Measurements from ENCODE around the gene NBEA.

Gene NBEA

DNA sequence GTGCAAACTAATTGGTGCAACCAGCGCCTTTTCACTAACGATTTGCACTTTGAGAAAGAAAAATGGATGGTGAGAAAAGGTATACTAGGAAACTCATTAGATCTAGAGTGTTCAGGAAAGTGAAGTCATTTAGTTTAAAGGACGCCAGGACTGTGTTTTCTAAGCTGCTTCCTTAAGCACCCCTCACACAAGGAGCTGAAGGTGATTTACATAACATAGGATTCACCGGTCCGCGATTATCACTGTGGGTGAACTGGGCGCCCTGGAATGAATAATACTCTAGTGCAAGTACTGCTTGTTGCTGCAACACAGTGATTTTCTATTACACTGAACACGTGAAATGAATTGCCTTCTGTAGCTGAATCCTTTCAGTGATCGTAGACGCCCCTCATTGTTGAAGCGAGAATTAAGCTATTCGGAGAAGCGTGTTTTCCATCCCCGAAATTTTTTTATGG lies 537.0 kb downstream of the NBEA start:
- H3K4me3 Mint-ChIP-seq, result no peak overlapping the region

GRCh38 chr13:35479706-35480105 lies 537.6 kb downstream of the NBEA start:
- ATAC-seq, result no peak
- no peaks in the 10 kb centered on the region for H3K36me3 Mint-ChIP-seq
- no peak overlapping the region for H3K4me3 Mint-ChIP-seq
- H3K4me1 Mint-ChIP-seq, result peaks cover 14% of the 10 kb centered on the region
- no peak for DNase-seq (ENCODE audit: low spot score in 2 of 2)
- H3K27ac Mint-ChIP-seq, result no peak overlapping the region
- peaks cover 3% of the 10 kb centered on the region for H3K9me3 Mint-ChIP-seq

More for the DNA sequence above, 537.0 kb downstream of the NBEA start:
- Mint-ChIP-seq H3K27ac (no peak overlapping the region), H3K4me1 (peaks cover 14% of the 10 kb centered on the region), H3K9me3 (peaks cover 6% of the 10 kb centered on the region), H3K36me3 (no peaks in the 10 kb centered on the region)
- DNase-seq (ENCODE audit: low spot score in 2 of 2), result no peak
- no peak for ATAC-seq

DNA sequence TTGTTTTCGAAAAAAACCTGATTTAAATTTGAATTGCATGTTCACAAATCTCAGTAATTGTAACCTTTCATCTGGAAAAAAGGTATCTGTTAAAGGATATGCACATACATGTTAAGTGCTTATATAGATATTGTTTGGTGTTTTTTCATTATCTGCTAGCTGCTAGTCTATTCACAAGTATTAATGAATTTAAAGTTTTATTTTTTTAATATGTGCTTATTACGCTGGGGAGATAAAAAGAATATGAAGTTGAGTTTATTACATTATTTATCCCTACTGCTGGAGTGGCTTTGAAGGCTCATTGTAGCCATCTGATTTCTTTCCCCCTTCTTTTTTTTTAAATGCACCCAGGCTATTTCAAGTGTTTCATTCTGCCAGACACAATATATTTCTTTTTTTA lies 538.3 kb downstream of the NBEA start:
- Mint-ChIP-seq H3K27ac (no peak overlapping the region), H3K9me3 (peaks cover 3% of the 10 kb centered on the region), H3K4me3 (no peak overlapping the region), H3K36me3 (no peaks in the 10 kb centered on the region), H3K4me1 (peaks cover 14% of the 10 kb centered on the region)
- ATAC-seq (no peak), DNase-seq (ENCODE audit: low spot score in 2 of 2) (no peak)

DNA sequence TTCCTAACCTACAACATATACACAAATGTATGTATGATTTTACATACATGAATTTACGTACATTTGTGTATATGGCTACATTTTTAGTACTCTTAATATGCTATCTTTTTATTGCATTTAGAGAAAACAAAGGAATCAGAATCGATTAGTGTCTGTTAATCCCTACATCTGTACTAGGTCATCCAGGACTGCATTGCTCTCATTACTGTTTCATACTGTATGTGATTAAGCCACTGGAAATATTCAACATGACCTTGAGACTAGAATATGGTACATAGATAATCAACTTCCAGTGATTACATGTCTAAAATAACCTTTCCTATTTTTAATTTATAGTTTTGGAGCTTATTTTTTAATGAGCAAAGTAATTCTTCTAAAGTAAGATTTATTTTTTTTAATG lies 539.7 kb downstream of the NBEA start:
- Mint-ChIP-seq H3K36me3 (no peaks in the 10 kb centered on the region), H3K9me3 (peaks cover 3% of the 10 kb centered on the region), H3K4me3 (no peak overlapping the region), H3K4me1 (no peaks in the 10 kb centered on the region), H3K27ac (no peak overlapping the region)
- ATAC-seq (no peak), DNase-seq (ENCODE audit: low spot score in 2 of 2) (no peak)

DNA sequence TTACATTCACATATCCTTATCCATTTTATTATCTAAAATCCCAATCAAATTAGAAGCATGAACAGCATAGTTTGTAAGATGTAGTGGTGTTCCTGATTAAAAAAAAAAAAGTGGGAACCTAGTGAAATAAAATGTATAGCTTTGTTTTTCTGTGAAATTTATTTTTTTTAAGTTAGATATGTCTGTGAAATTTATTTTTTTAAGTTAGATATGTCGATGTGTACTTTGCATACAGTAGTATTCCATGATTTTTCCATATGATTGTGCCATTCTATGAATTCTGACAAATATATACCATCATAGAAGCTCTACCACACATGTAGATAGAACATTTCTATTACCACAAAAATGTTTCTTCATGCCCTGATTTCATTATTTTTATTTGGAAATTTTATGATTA lies 540.5 kb downstream of the NBEA start:
- ATAC-seq, result no peak
- no peaks in the 10 kb centered on the region for H3K4me1 Mint-ChIP-seq
- H3K9me3 Mint-ChIP-seq, result peaks cover 3% of the 10 kb centered on the region
- no peak overlapping the region for H3K27ac Mint-ChIP-seq
- no peaks in the 10 kb centered on the region for H3K36me3 Mint-ChIP-seq
- H3K4me3 Mint-ChIP-seq, result no peak overlapping the region
- DNase-seq (ENCODE audit: low spot score in 2 of 2), result no peak

- no peak overlapping the region for H3K4me3 Mint-ChIP-seq
- no peaks in the 10 kb centered on the region for H3K36me3 Mint-ChIP-seq
- no peak overlapping the region for H3K27ac Mint-ChIP-seq
- ATAC-seq, result no peak
- peaks cover 3% of the 10 kb centered on the region for H3K9me3 Mint-ChIP-seq
- no peaks in the 10 kb centered on the region for H3K4me1 Mint-ChIP-seq
- DNase-seq (ENCODE audit: low spot score in 2 of 2), result no peak
Observed at GRCh38 chr13:35483761-35484160, 541.7 kb downstream of the NBEA start.

- H3K4me1 Mint-ChIP-seq, result no peaks in the 10 kb centered on the region
- no peak overlapping the region for H3K4me3 Mint-ChIP-seq
- no peak overlapping the region for H3K27ac Mint-ChIP-seq
- no peaks in the 10 kb centered on the region for H3K36me3 Mint-ChIP-seq
- DNase-seq (ENCODE audit: low spot score in 2 of 2), result no peak
- H3K9me3 Mint-ChIP-seq, result peaks cover 3% of the 10 kb centered on the region
- no peak for ATAC-seq
Observed at GRCh38 chr13:35484384-35484783, 542.3 kb downstream of the NBEA start.

GRCh38 chr13:35485424-35485823 lies 543.4 kb downstream of the NBEA start:
- H3K4me1 Mint-ChIP-seq, result no peaks in the 10 kb centered on the region
- no peaks in the 10 kb centered on the region for H3K36me3 Mint-ChIP-seq
- H3K4me3 Mint-ChIP-seq, result no peak overlapping the region
- H3K9me3 Mint-ChIP-seq, result peaks cover under 1% of the 10 kb centered on the region
- no peak for ATAC-seq
- no peak for DNase-seq (ENCODE audit: low spot score in 2 of 2)
- no peak overlapping the region for H3K27ac Mint-ChIP-seq

GRCh38 chr13:35489050-35489449 lies 547.0 kb downstream of the NBEA start:
- Mint-ChIP-seq H3K9me3 (peaks cover 16% of the 10 kb centered on the region), H3K36me3 (no peaks in the 10 kb centered on the region), H3K4me1 (no peaks in the 10 kb centered on the region), H3K27ac (no peak overlapping the region), H3K4me3 (no peak overlapping the region)
- no peak for DNase-seq (ENCODE audit: low spot score in 2 of 2)
- ATAC-seq, result no peak

DNA sequence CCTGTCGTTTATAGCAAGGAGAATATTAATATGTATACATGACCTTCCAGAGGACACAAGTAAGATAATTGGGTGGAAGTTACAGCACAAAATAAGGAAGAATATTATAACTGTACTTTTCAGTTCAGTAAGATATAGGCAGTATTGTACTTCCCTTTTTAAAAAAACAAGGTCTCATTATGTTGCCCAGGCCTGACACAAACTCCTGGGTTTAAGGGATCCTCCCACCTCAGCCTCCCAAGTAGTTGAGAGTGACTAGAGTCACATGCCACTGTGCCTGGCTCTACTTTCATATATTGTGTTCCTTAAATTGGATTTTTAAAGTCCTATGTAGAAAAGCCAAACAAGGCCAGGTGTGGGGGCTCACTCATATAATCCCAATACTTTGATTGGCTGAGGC lies 553.9 kb downstream of the NBEA start:
- no peak overlapping the region for H3K4me3 Mint-ChIP-seq
- DNase-seq (ENCODE audit: low spot score in 2 of 2), result no peak
- H3K9me3 Mint-ChIP-seq, result peaks cover 29% of the 10 kb centered on the region
- H3K36me3 Mint-ChIP-seq, result no peaks in the 10 kb centered on the region
- H3K27ac Mint-ChIP-seq, result no peak overlapping the region
- H3K4me1 Mint-ChIP-seq, result no peaks in the 10 kb centered on the region
- no peak for ATAC-seq

- Mint-ChIP-seq H3K9me3 (peaks cover 22% of the 10 kb centered on the region), H3K36me3 (no peaks in the 10 kb centered on the region), H3K27ac (no peak overlapping the region), H3K4me1 (no peaks in the 10 kb centered on the region), H3K4me3 (no peak overlapping the region)
- ATAC-seq, result no peak
- DNase-seq (ENCODE audit: low spot score in 2 of 2), result no peak
Observed at GRCh38 chr13:35496761-35497386, 554.8 kb downstream of the NBEA start.

GRCh38 chr13:35498231-35498630 lies 556.2 kb downstream of the NBEA start:
- H3K27ac Mint-ChIP-seq, result no peak overlapping the region
- no peaks in the 10 kb centered on the region for H3K4me1 Mint-ChIP-seq
- DNase-seq (ENCODE audit: low spot score in 2 of 2) (no peak), ATAC-seq (no peak)
- H3K9me3 Mint-ChIP-seq, result peaks cover 15% of the 10 kb centered on the region
- H3K36me3 Mint-ChIP-seq, result no peaks in the 10 kb centered on the region
- no peak overlapping the region for H3K4me3 Mint-ChIP-seq

DNA sequence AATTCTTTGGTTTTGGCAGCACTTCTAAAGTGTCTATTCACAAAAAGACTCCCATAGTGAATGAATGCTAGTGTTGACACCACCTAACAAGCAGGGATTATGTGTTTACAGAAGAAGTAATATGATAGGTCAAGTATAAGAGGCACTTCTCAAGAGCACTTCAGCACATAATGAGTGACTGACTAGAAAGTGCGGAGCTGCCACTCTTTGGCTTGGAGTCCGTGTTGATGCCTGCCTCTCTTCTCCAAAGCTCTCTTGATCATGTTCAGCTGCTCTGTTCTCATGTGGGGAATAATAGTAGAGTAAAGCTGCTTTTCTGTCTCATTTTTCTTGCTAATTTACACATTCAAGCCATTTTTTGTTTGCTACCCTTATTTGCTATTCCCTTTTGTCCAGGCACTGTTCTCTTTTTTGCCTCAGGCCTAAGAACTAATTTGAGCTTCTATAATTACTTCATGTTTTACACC lies 557.2 kb downstream of the NBEA start:
- no peaks in the 10 kb centered on the region for H3K36me3 Mint-ChIP-seq
- H3K9me3 Mint-ChIP-seq, result peaks cover 13% of the 10 kb centered on the region
- ATAC-seq (no peak), DNase-seq (ENCODE audit: low spot score in 2 of 2) (no peak)
- H3K4me1 Mint-ChIP-seq, result no peaks in the 10 kb centered on the region
- no peak overlapping the region for H3K4me3 Mint-ChIP-seq
- no peak overlapping the region for H3K27ac Mint-ChIP-seq

GRCh38 chr13:35499676-35500075 lies 557.6 kb downstream of the NBEA start:
- no peak overlapping the region for H3K4me3 Mint-ChIP-seq
- DNase-seq (ENCODE audit: low spot score in 2 of 2) (no peak), ATAC-seq (no peak)
- no peak overlapping the region for H3K27ac Mint-ChIP-seq
- peaks cover 10% of the 10 kb centered on the region for H3K9me3 Mint-ChIP-seq
- H3K36me3 Mint-ChIP-seq, result no peaks in the 10 kb centered on the region
- H3K4me1 Mint-ChIP-seq, result no peaks in the 10 kb centered on the region

GRCh38 chr13:35500144-35500543 lies 558.1 kb downstream of the NBEA start:
- Mint-ChIP-seq H3K27ac (no peak overlapping the region), H3K36me3 (no peaks in the 10 kb centered on the region), H3K9me3 (peaks cover 5% of the 10 kb centered on the region), H3K4me1 (no peaks in the 10 kb centered on the region), H3K4me3 (no peak overlapping the region)
- DNase-seq (ENCODE audit: low spot score in 2 of 2), result no peak
- no peak for ATAC-seq

DNA sequence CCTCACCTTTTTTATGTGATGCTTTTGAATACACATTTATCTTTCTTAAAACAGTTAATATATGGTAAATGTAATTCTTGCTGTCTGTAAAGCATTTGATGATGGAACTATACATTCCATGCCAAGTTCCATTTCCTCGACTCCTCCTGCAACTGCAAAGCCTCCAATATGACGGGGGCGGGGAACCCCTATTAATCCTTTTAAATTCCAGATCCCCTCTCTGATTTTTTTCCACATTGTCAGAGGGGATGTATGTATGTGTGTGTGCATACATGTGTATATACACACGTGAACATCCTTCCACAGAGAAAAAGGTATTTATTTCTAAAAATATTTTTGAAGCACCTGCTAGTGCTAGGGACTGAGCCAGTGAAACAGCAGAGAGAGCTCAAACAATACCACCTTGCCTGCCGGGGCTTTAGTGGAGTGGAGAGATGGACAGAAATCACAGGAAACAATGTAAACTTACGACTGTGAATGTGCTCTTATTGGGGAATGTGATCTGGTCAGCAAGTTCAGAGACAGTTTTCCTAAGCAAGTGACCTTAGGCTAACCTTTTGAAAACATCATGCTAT lies 559.7 kb downstream of the NBEA start:
- H3K36me3 Mint-ChIP-seq, result no peaks in the 10 kb centered on the region
- no peaks in the 10 kb centered on the region for H3K4me1 Mint-ChIP-seq
- ATAC-seq, result no peak
- H3K4me3 Mint-ChIP-seq, result no peak overlapping the region
- no peak overlapping the region for H3K27ac Mint-ChIP-seq
- H3K9me3 Mint-ChIP-seq, result peaks cover 3% of the 10 kb centered on the region
- DNase-seq (ENCODE audit: low spot score in 2 of 2), result no peak
